NCI-H526 treated with DMSO at 0.1 percent for 48 hours (cell line): Measurements from ENCODE around the gene ZWINT.
A peak's percentile ranks its signal among the peaks of the same experiment; 100 is the strongest.

ENCODE experiments used
- DNase-seq: peaks from one replicate; lab custom pipeline; 2025; lab: John Stamatoyannopoulos, UW

The ZWINT gene, protein sequence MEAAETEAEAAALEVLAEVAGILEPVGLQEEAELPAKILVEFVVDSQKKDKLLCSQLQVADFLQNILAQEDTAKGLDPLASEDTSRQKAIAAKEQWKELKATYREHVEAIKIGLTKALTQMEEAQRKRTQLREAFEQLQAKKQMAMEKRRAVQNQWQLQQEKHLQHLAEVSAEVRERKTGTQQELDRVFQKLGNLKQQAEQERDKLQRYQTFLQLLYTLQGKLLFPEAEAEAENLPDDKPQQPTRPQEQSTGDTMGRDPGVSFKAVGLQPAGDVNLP

DNA sequence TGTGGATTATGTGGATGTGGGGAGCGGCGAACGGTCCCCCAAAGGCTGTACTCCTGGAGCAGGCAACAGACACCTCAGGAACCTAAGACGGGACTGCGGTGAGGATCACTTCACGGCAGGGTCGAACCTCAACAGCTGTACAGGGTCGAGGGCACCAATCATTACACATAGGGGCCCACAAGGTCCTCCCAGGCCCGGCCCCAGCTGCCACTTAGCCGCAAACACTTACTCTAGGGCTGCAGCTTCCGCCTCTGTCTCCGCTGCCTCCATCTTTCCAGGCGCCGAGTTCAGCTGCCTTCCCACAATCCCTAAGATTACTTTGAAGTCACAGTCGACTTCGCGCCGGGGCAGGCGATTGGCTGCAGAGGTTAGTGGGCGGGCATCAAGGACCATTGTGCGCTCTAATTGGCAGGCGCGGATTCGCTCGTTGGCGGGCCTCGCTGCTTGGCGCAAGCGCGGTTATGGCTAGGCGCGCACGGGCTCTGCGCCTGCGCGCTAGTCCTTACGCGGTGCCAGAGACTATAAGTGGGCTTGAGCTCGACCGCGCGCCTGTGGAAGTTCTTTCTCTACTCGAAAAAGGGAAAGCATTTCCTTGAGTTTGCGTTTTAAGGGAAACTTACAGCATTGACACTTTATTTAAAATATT is at the start of gene ZWINT:
ZWINT (minus strand) TSS at position 293 of the 646 bp plus-strand sequence; CDS start at position 270, 23 bp downstream.
- peak; percentile 80 for DNase-seq

DNA sequence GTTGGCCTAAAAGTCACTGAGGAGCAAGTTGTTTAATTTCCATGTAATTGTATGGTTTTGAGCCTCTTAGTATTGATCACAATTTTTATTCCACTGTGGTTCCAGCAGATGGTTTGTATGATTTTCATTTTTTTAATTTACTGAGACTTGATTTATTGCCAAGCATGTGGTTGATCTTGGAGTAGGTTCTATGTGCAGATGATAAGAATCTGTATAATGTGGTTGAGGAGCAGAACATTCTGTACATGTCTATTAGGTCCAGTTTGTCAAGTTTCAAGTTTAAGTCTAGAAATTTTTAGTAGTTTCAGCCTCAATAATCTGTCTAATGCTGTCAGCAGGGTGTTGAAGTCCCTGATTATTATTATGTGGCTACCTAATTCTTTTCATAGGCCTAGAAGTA is 22.7 kb upstream of the ZWINT start:
- no peak for DNase-seq

DNA sequence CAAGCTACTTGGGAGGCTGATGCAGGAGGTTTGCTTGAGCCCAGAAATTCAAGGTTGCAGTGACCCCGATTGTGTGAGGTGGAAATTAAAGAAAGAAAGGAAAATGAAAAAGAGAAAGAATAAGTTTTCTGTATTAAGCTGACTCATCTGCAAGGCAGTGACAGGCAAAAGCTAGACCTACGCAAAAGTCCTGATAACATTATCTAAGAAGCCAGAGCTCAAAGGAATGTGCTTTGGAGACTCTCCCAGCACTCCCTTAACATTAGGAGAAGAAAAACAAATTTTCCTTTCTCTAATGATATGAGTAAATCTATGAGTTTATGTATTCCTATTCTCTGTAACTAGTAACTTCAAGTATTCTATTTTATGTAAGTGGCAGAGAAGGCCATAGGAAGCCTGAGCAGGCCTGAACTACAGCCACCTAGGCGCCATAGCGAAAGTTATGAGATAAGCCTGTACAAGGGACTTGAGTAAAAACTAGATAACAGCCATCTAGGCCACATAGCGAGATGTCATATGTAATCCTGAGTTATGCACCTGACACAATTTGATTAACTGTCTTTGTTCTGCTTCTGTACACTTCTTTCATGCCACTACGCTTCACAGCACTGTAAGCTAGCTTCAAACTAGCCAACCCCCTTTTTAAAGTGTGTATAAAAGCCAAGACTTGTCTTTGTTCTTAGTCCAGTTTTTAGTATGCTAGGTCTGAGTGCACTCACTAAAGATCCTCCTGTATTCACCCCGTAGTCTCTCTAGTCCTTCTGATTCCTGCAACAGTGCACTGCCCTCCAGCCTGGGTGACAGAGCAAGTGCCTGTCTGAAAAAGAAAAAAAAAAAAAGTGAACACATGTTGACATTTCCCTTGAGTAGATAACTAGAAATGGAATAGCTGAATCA is 9.4 kb upstream of the ZWINT start:
- no peak for DNase-seq

DNA sequence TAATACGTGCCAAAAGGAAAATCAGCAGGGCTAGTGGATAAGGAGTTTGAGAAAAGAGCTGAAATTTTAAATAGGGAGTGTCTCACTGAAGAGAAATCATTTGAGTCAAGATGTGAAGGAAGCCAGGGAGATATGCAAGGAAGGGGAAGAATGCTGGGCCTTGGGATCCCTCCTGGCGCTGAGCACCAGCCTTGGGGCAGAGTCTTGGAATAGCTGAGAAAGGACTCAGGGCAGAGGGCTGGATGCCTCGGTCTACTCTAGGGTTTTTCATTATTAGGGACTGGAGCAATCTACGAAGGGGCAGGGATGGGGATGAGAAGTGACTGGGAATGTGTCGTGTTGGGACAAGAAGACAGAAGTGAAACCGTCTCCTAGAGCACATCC is 484 bp downstream of the ZWINT start:
- DNase-seq, result no peak

DNA sequence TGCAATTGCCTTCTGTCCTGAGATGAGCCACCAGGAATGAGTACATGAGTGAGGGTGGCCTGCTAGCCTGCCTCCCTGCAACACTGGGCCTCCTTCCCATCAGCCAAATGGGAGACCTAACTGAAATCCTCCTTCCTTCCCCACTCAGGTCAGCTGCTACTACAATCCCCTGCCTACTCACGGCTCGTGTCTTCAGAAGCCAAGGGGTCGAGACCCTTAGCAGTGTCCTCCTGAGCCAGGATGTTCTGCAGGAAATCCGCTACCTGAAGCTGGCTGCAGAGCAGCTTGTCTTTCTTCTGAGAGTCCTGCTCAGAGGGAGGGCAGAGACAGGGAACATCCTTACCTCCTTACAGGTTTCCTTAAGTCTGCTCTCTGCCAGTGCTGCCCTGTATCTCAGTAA is 1.2 kb downstream of the ZWINT start:
- DNase-seq, result no peak

DNA sequence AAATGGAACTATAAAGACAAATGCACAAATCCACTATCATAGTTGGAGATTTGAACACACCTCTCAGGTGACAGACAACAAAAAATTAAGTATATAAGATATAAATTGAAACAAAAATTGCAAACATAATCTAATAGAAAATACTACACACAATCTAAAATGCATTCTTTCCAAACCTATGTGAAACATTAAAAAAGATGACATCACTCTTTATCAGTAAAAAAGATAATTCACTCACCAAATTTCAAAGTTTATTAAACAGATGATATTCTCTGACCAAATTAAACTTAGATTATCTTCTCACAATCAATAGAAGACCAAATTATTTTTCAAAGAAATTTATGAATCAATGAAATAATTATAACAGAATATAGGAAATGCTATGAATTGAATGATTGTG is 4.0 kb downstream of the ZWINT start:
- no peak for DNase-seq

DNA sequence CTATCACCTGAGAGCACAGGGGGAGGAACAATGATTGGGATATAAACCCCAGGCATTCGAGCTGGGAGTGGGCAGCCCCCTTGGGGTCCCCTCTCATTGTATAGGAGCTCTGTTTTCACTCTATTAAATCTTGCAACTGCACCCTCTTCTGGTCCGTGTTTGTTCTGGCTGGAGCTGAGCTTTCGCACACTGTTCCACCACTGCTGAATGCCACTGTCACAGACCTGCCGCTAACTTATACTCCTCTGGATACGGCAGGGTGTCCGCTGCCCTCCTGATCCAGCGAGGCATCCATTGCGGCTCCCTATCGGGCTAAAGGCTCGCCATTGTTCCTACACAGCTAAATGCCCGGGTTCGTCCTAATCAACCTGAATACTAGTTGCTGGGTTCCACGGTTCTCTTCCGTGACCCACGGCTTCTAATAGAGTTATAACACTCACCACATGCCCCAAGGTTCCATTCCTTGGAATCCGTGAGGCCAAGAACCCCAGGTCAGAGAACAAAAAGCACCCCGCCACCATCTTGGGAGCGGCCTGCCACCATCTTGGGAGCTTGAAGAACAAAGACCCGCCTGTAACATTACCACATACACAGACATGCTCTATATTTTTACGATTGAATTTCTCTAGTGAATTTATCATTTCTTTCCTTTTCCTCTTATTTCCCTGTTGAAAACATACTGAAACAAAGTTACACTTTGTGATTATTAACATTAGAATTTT is 9.0 kb downstream of the ZWINT start:
- no peak for DNase-seq

DNA sequence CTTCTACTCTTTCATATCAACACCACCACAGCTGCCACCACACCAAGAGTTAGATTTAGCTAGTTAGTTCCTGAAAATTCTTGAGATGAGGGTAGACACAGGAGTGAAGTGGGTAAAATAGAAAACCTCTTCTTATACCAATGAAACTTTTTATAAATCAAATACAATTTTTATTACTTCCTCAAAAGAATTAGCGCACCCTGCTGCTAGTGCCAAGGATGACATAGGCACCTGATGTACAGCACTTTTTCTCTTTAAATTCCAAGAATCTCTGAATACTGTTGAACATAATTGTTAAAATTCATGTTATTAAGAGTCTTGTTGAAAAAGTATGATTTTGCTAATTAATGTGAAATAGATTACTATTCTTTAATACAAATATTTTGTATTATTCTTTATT is 11.4 kb downstream of the ZWINT start:
- DNase-seq, result no peak

DNA sequence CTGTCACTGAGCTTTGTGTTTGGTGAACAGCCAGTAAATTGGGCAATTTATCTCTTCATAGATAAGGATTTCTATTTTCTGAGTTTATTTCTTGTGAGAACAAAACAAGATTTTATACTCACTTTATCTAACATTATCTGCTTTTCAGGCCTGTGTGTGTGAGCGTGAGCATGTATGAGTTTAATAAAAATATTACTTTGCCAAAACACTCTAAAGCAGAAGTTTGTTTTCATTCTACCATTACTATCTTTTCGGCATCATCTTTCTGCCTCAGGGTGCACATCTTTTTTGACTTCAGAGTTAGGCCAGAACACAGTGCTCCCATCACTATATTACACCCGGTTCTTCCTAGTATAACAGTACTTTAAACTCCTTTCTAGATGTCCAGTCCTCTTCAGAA is 13.0 kb downstream of the ZWINT start:
- no peak for DNase-seq

DNA sequence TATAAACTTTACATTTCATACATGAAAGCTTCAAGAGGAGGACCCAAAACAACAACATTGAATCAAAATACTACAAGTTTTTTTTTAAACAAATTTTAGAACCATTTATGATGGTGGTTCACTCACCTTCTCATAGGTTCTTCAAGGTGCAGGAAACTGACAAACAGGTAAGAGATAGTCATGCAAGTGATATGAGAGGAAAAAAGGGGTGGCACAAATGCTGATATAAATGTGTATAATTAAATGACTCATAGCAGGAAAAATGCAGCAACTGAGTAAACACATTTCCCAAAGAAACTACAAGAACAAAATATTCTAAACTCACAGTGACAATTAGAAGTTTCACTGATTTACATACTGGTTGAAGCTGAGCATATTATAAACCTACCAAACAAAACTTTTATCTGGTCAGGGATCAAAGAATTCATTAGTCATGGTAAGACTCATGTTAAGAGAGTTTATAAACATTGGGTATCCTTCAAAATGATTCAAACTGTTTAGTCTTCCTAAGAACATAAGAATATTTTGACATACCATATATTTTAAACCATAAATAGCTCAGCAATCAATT is 14.1 kb downstream of the ZWINT start:
- no peak for DNase-seq

DNA sequence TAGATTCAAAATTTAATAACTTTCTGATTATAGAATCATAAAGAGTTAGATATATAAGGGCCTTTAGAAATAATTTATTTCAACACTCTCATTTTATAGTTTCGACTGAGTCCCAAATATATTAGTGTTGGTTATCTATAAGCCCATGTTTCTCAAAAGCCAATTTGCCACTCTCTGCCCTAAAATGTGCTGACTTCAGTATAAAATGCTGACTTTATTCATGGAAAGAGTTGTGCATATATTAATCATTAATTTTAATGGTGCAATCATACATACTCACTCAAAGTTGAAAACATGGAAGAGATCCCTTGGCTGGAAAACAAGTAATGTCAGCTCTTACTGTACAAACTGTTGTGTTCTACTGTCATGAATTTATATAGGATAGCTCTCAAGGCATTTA is 19.4 kb downstream of the ZWINT start:
- DNase-seq, result no peak

DNA sequence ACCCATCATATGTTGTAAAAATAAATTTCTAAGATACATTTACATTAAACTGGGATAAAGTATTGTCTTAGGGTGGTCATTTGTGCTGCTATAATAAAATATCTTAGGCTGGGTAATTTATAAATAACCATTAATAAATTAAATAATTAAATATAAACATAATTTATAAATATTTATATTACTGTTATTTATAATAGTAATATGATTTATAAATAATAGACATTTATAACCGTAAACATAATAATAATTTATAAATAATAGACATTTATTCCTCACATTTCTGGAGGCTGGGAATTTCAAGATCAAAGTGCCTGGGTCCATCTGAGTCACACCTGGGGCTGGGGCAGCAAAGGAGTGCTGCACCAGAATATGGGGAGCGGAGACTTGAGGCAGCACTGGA is 31.1 kb downstream of the ZWINT start:
- DNase-seq, result no peak

DNA sequence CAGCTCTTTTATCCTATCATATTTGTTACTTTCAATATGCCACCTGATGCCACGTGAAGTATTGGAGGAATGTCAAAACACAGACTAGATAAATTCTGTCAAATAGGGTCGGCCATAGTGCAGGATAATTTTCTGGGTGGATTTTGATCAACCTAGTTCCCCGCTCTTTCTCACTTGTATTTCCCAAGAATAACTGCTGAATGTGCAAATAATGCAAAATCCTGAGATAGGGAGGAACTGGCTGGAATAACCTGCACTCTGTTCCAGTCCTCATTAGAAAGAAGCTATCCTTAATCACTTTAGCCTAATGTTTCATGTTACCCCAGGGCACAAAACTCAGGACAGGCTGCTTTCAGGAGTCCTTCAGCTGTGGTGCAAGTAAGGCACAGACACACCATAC is 33.9 kb downstream of the ZWINT start:
- DNase-seq, result no peak

DNA sequence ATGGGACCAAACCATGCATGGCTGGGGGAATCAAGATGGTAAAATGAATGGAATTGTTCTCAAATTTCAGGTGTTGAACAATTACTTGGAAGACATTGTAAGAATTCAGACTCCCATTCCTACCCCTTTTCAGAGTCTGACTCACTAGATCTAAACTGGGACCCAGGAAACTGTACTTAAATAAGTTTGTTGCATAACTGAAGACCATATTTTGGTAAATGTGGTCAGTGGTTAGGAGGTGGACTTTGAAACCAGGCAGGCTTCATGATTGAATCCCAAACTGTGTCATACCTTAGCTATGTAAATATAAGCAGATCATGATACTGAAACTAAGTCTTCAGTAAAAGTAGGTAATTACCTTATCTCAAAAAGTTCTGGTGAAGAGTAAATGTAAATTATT is 41.7 kb downstream of the ZWINT start:
- DNase-seq, result no peak

DNA sequence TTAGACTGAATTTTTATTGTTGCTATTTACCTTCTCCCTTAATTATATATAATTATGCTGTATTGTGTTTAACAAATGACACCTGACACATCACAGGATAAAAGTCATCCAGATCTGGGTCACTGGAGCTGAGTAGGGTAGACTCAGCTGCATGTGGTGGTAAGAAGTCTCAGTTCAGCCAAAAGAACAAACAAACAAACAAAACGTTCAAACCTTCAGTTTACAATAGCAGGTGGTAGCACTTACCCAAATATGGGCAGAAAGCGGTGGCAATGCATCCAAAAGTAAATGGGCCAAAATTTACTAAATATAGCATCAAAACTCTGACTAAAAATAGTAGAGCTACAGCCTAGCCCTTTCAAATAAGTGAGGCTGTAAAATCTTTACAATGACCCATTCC is 42.2 kb downstream of the ZWINT start:
- no peak for DNase-seq

DNA sequence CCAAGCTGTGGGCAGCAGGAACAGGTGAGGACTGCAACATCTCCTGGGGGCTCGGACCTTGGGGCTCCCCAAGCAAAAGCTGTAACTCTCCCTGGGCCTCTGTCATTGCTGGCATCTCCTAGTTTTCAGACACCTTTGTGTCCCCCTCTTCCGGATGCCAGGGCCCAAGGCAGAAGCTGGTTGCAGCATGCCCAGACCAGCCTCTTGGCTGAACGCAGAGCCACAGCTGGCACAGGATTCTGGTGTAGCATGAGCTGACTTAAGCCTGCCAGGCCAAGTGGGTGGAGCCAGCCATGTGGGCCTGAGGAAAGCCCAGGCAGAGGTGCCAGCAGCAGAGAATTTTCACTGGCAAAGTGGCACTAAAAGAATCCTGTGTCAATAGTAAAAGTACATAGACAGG is 43.5 kb downstream of the ZWINT start:
- DNase-seq, result no peak

DNA sequence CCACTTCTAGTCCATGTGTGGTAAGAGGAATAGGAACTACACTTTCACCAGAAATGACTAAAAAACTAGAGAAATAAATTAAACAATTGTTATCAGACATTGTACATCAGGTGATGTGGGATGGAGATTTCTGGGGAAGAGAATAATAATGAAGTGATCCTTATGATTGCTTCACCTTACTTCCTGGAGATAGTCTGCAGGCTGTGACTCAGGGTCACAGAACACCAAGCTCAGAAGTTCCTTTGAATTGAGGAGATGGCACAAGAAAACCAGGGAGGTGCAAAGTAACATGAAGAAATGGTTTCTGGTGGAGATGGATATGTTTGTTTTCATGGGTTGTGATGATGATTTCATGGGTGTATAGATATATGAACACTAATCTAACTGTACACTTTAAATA is 44.5 kb downstream of the ZWINT start:
- DNase-seq, result no peak
